Mesenchymal stem cell (in vitro differentiated cells and primary cell): ENCODE measurements around the gene MCMBP.

Experiments used
- DNase-seq: peaks from one replicate; pipeline ENCODE4 v3.0.0-alpha.2; 2013
- H2AFZ ChIP-seq: one replicate; pipeline ENCODE4 v1.6.1; 2013; ENCODE audit warnings: low read depth, mild to moderate bottlenecking, control low read depth, inconsistent platforms, low read length, moderate library complexity
- H2AK5ac ChIP-seq: 2 replicates; pipeline ENCODE4 v1.6.1; 2013; ENCODE audit warnings: low read length, moderate library complexity, mild to moderate bottlenecking, inconsistent platforms; ENCODE audit not compliant: severe bottlenecking
- H2BK120ac ChIP-seq: one replicate; pipeline ENCODE4 v1.6.1; 2013; ENCODE audit warnings: low read depth, mild to moderate bottlenecking, inconsistent platforms, low read length, moderate library complexity
- H2BK12ac ChIP-seq, 2 experiments: one replicate each; pipeline ENCODE4 v1.6.1; 2013; ENCODE audit warnings: inconsistent platforms in 2 of 2, low read length in 2 of 2, mild to moderate bottlenecking in 2 of 2, moderate library complexity in 2 of 2, control low read depth in 1 of 2
- H2BK15ac ChIP-seq: one replicate; pipeline ENCODE4 v1.6.1; 2013; ENCODE audit warnings: mild to moderate bottlenecking, low read depth, inconsistent platforms; ENCODE audit not compliant: poor library complexity, severe bottlenecking
- H2BK5ac ChIP-seq: 2 replicates; pipeline ENCODE4 v1.6.1; 2013; ENCODE audit warnings: low read depth, mild to moderate bottlenecking, low read length, control low read depth, inconsistent platforms; ENCODE audit not compliant: poor library complexity, severe bottlenecking
- H3K14ac ChIP-seq, 2 experiments: one replicate each; pipeline ENCODE4 v1.6.1; 2013; ENCODE audit warnings: inconsistent platforms in 2 of 2, low read length in 2 of 2, control low read depth in 1 of 2, mild to moderate bottlenecking in 1 of 2, moderate library complexity in 1 of 2
- H3K18ac ChIP-seq, 2 experiments: one replicate each; pipeline ENCODE4 v1.6.1; 2013; ENCODE audit warnings: inconsistent platforms in 2 of 2, low read length in 2 of 2, control low read depth in 1 of 2, low read depth in 1 of 2, mild to moderate bottlenecking in 1 of 2
- H3K23ac ChIP-seq, 2 experiments: one replicate each; pipeline ENCODE4 v1.6.1; 2013; ENCODE audit warnings: inconsistent platforms in 2 of 2, low read length in 2 of 2, mild to moderate bottlenecking in 2 of 2, moderate library complexity in 2 of 2, control low read depth in 1 of 2
- H3K27ac ChIP-seq: 2 replicates; pipeline ENCODE4 v1.5.1; 2013; ENCODE audit warnings: mild to moderate bottlenecking, moderate library complexity, low read length, control low read depth, inconsistent platforms; ENCODE audit not compliant: poor library complexity, severe bottlenecking
- H3K27me3 ChIP-seq, 2 experiments: 2 replicates each; pipeline versions ENCODE4 v1.6.1 to v1.7.0; 2013; ENCODE audit warnings: low read length in 2 of 2, mild to moderate bottlenecking in 2 of 2, moderate library complexity in 2 of 2, control low read depth in 1 of 2, inconsistent platforms in 1 of 2; ENCODE audit not compliant: control insufficient read depth in 1 of 2, insufficient read depth in 1 of 2
- H3K36me3 ChIP-seq, 2 experiments: 2 replicates each; pipeline versions ENCODE4 v1.6.1 to v1.7.0; 2013; ENCODE audit warnings: low read length in 2 of 2, control low read depth in 1 of 2, inconsistent platforms in 1 of 2, low read depth in 1 of 2, mild to moderate bottlenecking in 1 of 2; ENCODE audit not compliant: insufficient read depth in 2 of 2, control insufficient read depth in 1 of 2
- H3K4ac ChIP-seq, 2 experiments: one replicate each; pipeline ENCODE4 v1.6.1; 2013; ENCODE audit warnings: inconsistent platforms in 2 of 2, low read length in 2 of 2, mild to moderate bottlenecking in 2 of 2, moderate library complexity in 2 of 2, control low read depth in 1 of 2, low read depth in 1 of 2
- H3K4me1 ChIP-seq: 2 replicates; pipeline ENCODE4 v1.6.1; 2013; ENCODE audit warnings: low read depth, low read length, control low read depth; ENCODE audit not compliant: control insufficient read depth, insufficient read depth
- H3K4me2 ChIP-seq: 2 replicates; pipeline ENCODE4 v1.6.1; 2013; ENCODE audit warnings: low read length, mild to moderate bottlenecking, inconsistent platforms; ENCODE audit not compliant: poor library complexity, severe bottlenecking
- H3K4me3 ChIP-seq, 2 experiments: 2 replicates each; pipeline versions ENCODE4 v1.5.1 to v1.7.0; 2013; ENCODE audit warnings: low read length in 2 of 2, mild to moderate bottlenecking in 2 of 2, control low read depth in 1 of 2, low read depth in 1 of 2; ENCODE audit not compliant: insufficient read depth in 1 of 2
- H3K79me1 ChIP-seq: replicated peaks from 2 replicates; pipeline ENCODE4 v1.6.1; 2013; ENCODE audit warnings: mild to moderate bottlenecking, control low read depth, low read length, inconsistent platforms; ENCODE audit not compliant: poor library complexity, severe bottlenecking
- H3K9ac ChIP-seq: 2 replicates; pipeline ENCODE4 v1.7.0; 2013; ENCODE audit warnings: mild to moderate bottlenecking, low read length, moderate library complexity
- H3K9me3 ChIP-seq: 2 replicates; pipeline ENCODE4 v1.7.0; 2013; ENCODE audit warnings: mild to moderate bottlenecking, low read length; ENCODE audit not compliant: control insufficient read depth
- H4K8ac ChIP-seq: one replicate; pipeline ENCODE4 v1.6.1; 2013; ENCODE audit warnings: inconsistent platforms, mild to moderate bottlenecking, low read length, moderate library complexity
- H4K91ac ChIP-seq: one replicate; pipeline ENCODE4 v1.6.1; 2013; ENCODE audit warnings: mild to moderate bottlenecking, low read length, inconsistent platforms
- WGBS: methylation state at CpG from one replicate; pipeline ENCODE4 v1.1.7; 2013; ENCODE audit warnings: mixed read lengths; 5-methylcytosine and 5-hydroxymethylcytosine counted together

The MCMBP gene

GRCh38 chr10:119815671-119816070, 57.0 kb downstream of the MCMBP start:
- no peak overlapping the region for H3K4ac ChIP-seq
- H3K36me3 ChIP-seq, result peaks cover 11 to 12% of the 10 kb centered on the region in 2 experiments
- no peak overlapping the region for H3K23ac ChIP-seq
- 98% methylated on average over 7 of the region's 7 CpGs for WGBS
- H2BK12ac ChIP-seq, result no peak overlapping the region
- no peaks in the 10 kb centered on the region for H3K9me3 ChIP-seq
- H2BK5ac ChIP-seq, result no peak overlapping the region
- no peak overlapping the region for H4K8ac ChIP-seq
- no peak overlapping the region for H3K14ac ChIP-seq
- DNase-seq, result no peak
- H2AFZ ChIP-seq, result no peak overlapping the region
- H3K9ac ChIP-seq, result no peak overlapping the region
- H3K4me2 ChIP-seq, result no peak overlapping the region
- no peak overlapping the region for H2BK120ac ChIP-seq
- no peak overlapping the region for H4K91ac ChIP-seq
- H3K4me1 ChIP-seq, result peaks cover 7% of the 10 kb centered on the region
- no peak overlapping the region for H3K18ac ChIP-seq
- H3K4me3 ChIP-seq, result no peak overlapping the region
- no peak overlapping the region for H3K27ac ChIP-seq
- no peaks in the 10 kb centered on the region for H3K27me3 ChIP-seq
- H3K79me1 ChIP-seq, result peaks cover 3% of the 10 kb centered on the region
- no peak overlapping the region for H2AK5ac ChIP-seq
- no peak overlapping the region for H2BK15ac ChIP-seq

GRCh38 chr10:119812684-119813083, 60.0 kb downstream of the MCMBP start:
- Histone ChIP-seq H4K8ac (no peak overlapping the region), H2BK15ac (no peak overlapping the region), H2AFZ (no peak overlapping the region), H3K23ac (no peak overlapping the region), H3K14ac (no peak overlapping the region), H3K4me1 (peaks cover 2% of the 10 kb centered on the region), H3K27me3 (no peaks in the 10 kb centered on the region), H2BK5ac (no peak overlapping the region), H3K9me3 (no peaks in the 10 kb centered on the region), H3K9ac (no peak overlapping the region), H2BK120ac (no peak overlapping the region), H3K18ac (no peak overlapping the region), H3K36me3 (peaks cover 6 to 11% of the 10 kb centered on the region in 2 experiments), H3K27ac (no peak overlapping the region), H4K91ac (no peak overlapping the region), H2BK12ac (no peak overlapping the region), H3K79me1 (peaks cover 3% of the 10 kb centered on the region), H2AK5ac (no peak overlapping the region), H3K4me2 (no peak overlapping the region), H3K4ac (no peak overlapping the region), H3K4me3 (no peak overlapping the region)
- no peak for DNase-seq

- no peak overlapping the region for H3K27ac ChIP-seq
- no peak for DNase-seq
- H3K4me3 ChIP-seq, result no peak overlapping the region
- no peak overlapping the region for H3K18ac ChIP-seq
- H2BK15ac ChIP-seq, result no peak overlapping the region
- H2BK120ac ChIP-seq, result no peak overlapping the region
- H3K14ac ChIP-seq, result no peak overlapping the region
- no peaks in the 10 kb centered on the region for H3K27me3 ChIP-seq
- H3K23ac ChIP-seq, result no peak overlapping the region
- no peak overlapping the region for H2BK5ac ChIP-seq
- H3K4me2 ChIP-seq, result no peak overlapping the region
- peaks cover 2% of the 10 kb centered on the region for H3K79me1 ChIP-seq
- no peak overlapping the region for H3K4ac ChIP-seq
- no peak overlapping the region for H4K8ac ChIP-seq
- H2BK12ac ChIP-seq, result no peak overlapping the region
- peaks cover 7% of the 10 kb centered on the region for H3K4me1 ChIP-seq
- H3K36me3 ChIP-seq, result peaks cover 6 to 11% of the 10 kb centered on the region in 2 experiments
- no peaks in the 10 kb centered on the region for H3K9me3 ChIP-seq
- no peak overlapping the region for H2AFZ ChIP-seq
- H4K91ac ChIP-seq, result no peak overlapping the region
- 94% methylated on average over 2 of the region's 4 CpGs for WGBS
- no peak overlapping the region for H2AK5ac ChIP-seq
- H3K9ac ChIP-seq, result no peak overlapping the region
Measured at GRCh38 chr10:119811122-119811521, 61.5 kb downstream of the MCMBP start.

GRCh38 chr10:119807960-119808697, 64.5 kb downstream of the MCMBP start:
- no peak overlapping the region for H2BK5ac ChIP-seq
- no peak overlapping the region for H3K4me2 ChIP-seq
- H2AK5ac ChIP-seq, result no peak overlapping the region
- H2BK12ac ChIP-seq, result no peak overlapping the region
- DNase-seq, result peak; percentile 63
- peaks cover 2% of the 10 kb centered on the region for H3K79me1 ChIP-seq
- no peak overlapping the region for H2AFZ ChIP-seq
- no peak overlapping the region for H3K23ac ChIP-seq
- H4K91ac ChIP-seq, result no peak overlapping the region
- H3K27ac ChIP-seq, result no peak overlapping the region
- H2BK120ac ChIP-seq, result no peak overlapping the region
- no peak overlapping the region for H3K9ac ChIP-seq
- no peak overlapping the region for H3K18ac ChIP-seq
- H3K9me3 ChIP-seq, result no peaks in the 10 kb centered on the region
- H4K8ac ChIP-seq, result no peak overlapping the region
- no peak overlapping the region for H3K4me3 ChIP-seq
- H3K4me1 ChIP-seq, result peaks cover 7% of the 10 kb centered on the region
- no peak overlapping the region for H3K4ac ChIP-seq
- no peak overlapping the region for H2BK15ac ChIP-seq
- peaks cover 2 to 22% of the 10 kb centered on the region in 2 experiments for H3K36me3 ChIP-seq
- H3K14ac ChIP-seq, result no peak overlapping the region
- no peaks in the 10 kb centered on the region for H3K27me3 ChIP-seq
- WGBS, result 98% methylated on average over 1 of the region's 3 CpGs
